Left cardiac atrium (tissue), 4 donors: Measurements from ENCODE around the gene ERAL1. TPM values are rescaled to one million over a fixed set of nuclear protein-coding genes. Genes with fewer than 3 reads are reported as not detected.
A peak's percentile ranks its signal among the peaks of the same experiment; 100 is the strongest.
"Not testable (repeated sequence)": the region's sequence is repeated elsewhere in the genome, so short reads cannot be mapped to it uniquely, and the experiment has no call there.

Experiments
- ATAC-seq, 2 donors: fragments of 200-7000 bp; cut with Tn5 transposase; one replicate each; pipeline ENCODE4 v1.9.1; 2020; ENCODE audit warnings: mild to moderate bottlenecking in 2 of 2, moderate library complexity in 2 of 2
- DNase-seq: peaks from one replicate; pipeline ENCODE4 v3.0.0-alpha.2; 2020
- intact Hi-C, 2 donors: fragments of 100-400 bp; cut with DNase I; formaldehyde crosslinking; loops; one replicate each; pipeline versions ENCODE4 v1.14.1 to v1.15.1; 2022 to 2023
- long read RNA-seq: library from polyadenylated mRNA; unstranded; transcript quantifications from one replicate; pipeline ENCODE4 v2.0.0, GENCODE V29; 2021
- total RNA-seq, 2 donors: library from RNA; stranded (reverse); fragmentation: NEBNext Ultra II Directional; extraction: Animal tissue kit (Norgen Biotek cat#: 25700); gene quantifications; one replicate each; pipeline ENCODE4 v1.2.1, GENCODE V29; 2021
- donor health status: DM: no; HTN: yes; CAD: no.
- donor health status: DM: no; HTN: yes; CAD: no; lungs with severe emphysema.
- donor health status: DM: yes; HTN: yes; CAD: no.
- donor health status: Dilated cardiomyopathy.

ERAL1 gene
- 10 to 100 TPM; 29.0 to 30.2 TPM for total RNA-seq
- long read RNA-seq, transcript ERAL1-201 (10 exons, 1,925 nt), result major isoform, 43 of 51 reads
- long read RNA-seq, partial matches to known transcripts, result 3 of 51 reads
- long read RNA-seq, other reads (novel, unspliced or antisense), result 5 of 51 reads

DNA sequence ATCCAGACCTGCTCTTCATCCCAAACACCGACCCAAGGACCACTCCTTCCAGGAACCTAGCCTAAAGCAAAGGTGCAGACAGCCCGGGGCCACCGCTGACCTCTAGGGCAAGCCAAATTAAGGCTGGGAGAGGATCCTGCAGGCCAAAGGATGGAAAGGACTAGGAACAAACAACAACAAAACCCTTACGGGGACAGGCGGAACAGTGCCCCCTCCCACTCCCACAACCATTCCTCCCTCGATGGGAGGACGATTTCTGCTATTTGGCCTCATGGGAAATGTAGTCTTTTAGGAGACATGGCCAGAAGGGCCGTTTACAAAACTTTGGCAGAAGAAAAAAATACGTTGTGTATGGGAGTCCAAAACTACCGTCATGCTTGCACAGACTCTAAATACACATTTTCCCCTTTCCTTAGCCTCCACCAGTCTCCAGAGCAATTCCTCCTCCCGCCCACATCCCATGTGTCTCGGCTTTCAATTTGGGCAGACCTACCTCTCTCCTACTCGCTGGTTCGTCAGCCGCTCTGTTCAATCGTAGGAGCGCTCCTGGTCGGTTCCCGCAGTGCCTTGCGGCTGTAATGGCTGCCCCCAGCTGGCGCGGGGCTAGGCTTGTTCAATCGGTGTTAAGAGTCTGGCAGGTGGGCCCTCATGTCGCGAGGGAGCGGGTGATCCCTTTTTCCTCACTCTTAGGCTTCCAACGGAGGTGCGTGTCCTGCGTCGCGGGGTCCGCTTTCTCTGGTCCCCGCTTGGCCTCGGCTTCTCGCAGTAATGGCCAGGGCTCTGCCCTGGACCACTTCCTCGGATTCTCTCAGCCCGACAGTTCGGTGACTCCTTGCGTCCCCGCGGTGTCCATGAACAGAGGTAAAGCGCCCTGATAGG, at the start of gene ERAL1:
Gene ERAL1, plus strand, starts transcription at position 560 of the 879 bp plus-strand sequence. Its CDS starts 19 bp downstream, at position 579.
- peak; percentile 88 for DNase-seq
- intact Hi-C loops, result no loop called here
- peak; percentile 99 to 100 for ATAC-seq

DNA sequence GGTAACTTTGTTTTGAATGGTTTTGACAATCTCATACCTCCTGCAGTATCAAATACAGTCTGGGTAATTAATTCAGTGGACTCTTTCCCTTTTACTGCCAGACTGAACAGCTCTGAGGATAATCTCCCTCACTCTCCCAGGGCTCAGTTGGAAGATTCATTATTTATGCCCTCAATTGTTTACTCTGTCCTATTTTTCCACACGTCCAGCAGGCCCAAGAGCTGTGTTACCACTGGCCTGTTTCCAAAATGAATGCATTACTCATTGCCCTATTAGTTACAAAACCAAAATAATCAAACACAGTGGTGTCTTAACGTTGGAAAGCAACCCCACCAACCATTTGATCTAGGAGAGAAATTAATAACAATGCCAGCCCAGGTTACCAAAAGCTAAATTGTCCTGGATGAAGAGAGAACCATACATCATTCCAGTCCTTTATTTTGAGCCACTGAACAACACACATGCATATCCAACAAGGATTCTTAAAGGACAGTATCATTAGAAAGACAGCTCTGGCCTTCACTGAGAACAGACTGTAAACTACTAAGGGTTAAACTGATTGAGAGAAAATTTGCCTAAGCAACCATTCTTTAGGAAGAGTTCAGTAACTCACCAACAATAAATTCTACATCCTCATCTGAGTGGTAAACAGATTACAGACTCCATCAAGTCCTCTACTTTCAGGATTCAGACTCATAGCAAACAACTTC, 46.7 kb upstream of the ERAL1 start:
- intact Hi-C loops, result no loop called here
- peak in 1 of 2 donors; percentile 41 for ATAC-seq
- no peak for DNase-seq

DNA sequence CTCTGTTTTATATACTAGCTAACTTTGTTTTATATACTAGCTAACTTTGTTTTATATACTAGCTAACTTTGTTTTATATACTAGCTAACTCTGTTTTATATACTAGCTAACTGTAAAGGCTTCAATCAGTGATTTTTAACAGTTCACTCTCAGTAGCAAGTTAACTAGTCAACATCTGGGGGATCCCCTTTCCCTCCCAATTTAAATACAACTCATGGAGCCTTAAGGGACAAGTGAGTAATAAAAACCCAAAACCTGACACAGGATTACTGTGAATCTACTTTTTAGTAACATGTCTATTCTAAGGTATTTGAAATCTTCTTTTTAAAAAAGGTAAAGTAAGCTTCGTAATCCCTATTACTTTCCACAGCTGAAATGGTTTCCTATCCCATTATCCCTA, 44.4 kb upstream of the ERAL1 start:
- no peak for ATAC-seq
- DNase-seq, result no peak

DNA sequence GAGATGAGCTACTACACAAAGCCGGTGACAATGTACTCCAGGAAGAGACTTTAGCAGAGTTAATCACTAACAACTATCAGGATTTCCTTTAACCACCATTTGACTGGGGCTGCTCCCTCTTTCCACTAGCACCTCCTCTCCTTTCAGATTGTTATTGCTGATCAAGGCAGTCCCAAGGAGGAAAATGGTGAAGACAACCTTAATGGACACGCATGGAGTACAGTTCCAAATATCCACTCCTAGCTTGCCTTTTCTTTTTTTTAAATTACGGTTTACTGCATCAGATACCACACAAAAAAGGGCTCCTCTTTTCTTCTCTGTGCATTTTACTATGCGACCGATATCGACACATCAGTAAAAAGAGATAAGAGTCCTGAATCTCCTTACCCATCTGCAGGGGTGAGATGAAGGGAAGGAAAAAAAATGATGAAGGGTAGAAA, 43.1 kb upstream of the ERAL1 start:
- intact Hi-C loops, result no loop called here
- DNase-seq (no peak), ATAC-seq (no peak)

More for the DNA sequence above, 44.4 kb upstream of the ERAL1 start:
- intact Hi-C loops, result no loop called here

DNA sequence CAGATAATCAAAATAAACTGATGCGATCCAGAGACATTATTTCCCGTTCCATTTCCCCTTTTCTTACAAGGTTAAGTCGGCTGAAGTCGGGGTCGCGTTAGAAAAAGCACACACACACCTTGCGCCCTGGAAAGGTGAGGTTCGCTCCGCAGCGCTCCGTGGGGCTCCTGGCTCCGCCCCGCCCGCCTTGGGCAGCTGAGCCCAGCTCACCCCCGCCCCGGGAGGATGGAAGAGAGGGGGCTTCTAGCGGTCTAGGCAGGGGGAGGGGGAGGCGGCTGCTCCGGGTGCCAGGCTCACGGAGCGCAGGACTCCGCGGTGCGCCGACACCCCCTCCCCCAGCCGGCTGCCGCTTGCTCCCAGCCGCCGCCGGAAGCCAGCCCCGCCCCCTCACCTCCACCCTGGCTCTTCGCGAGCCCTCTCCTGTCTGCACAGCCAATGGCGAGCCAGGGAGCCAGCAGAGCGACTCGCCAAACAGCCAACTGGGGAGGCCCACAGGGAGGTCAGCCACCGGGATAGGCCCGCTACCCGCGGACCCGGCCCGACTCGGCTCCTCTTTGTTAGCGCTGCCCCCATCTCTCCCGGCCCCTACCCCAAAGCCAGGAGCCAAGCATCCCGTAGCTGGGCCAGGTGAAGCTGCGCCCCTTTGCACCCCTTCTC, 42.6 kb upstream of the ERAL1 start:
- peak; percentile 98 for DNase-seq
- intact Hi-C loops, result no loop called here
- ATAC-seq, result peak; percentile 100

DNA sequence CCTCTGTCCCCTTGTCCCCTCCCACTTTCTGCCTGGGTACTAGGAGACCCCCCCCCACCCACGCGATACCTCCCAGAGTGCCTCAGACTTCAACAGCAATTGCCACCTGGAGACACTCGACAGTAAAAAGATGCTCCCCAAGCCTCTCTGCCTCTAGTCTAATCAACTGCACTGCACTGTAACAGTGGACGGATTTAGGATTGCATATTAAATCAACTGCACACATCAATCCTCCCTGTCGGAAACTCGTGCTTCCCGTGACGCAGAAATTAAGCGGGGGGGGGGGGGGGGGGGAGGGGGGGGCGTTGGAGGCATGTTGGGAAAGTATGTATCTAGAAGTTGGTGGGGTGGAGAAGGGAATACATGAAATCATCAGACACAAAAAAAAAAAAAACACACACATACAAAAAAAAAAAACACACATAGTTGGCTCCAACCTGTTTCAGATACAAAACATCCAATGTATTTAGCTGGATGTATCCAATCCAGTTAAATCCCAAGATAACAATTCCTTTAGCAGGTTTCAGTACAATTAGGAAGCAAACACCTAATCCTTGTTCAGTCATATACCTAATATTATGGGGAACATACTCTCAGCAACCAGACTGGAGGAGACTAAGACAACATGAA, 42.0 kb upstream of the ERAL1 start:
- intact Hi-C loops, result no loop called here
- DNase-seq, result no peak
- peak; percentile 17 to 26 for ATAC-seq

DNA sequence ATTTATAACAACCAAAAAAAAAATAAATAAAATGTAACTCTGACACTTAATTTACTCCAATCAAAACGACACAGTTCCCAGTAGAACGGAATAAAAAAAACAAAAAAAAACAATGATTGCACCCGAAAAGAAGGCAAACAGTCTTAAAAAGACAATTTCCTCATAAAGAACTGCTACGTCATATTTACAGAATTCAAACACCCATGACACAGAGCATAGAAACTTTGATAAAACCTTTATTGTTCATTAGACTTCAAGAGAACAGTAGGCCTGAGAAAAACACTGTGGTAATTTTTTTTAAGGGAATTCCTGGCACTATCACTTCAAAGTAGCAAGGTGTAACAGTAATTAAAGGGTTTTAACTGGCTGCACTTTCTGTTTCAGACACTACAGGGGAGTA, 38.3 kb upstream of the ERAL1 start:
- no peak for DNase-seq
- intact Hi-C loops, result no loop called here
- ATAC-seq, result no peak

DNA sequence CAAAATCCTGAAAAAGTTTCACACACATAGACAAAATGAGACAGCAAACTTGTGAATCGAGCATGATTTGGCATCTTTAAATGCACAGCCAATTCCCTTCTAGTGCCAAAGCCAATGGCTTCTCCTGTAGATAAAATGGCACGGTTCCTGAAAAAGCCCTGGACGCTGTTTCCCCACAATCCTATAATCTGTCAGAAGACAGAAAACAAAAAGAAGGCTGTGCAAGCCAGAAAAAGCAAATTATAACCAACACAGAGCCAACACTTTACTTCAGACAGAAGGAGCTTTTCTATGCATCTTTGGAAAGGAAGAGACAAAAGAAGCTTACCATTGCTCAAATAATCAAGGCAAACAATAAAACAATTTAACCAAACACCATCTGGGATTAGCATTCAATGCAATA, 36.0 kb upstream of the ERAL1 start:
- ATAC-seq, result no peak
- intact Hi-C loops, result no loop called here
- no peak for DNase-seq

DNA sequence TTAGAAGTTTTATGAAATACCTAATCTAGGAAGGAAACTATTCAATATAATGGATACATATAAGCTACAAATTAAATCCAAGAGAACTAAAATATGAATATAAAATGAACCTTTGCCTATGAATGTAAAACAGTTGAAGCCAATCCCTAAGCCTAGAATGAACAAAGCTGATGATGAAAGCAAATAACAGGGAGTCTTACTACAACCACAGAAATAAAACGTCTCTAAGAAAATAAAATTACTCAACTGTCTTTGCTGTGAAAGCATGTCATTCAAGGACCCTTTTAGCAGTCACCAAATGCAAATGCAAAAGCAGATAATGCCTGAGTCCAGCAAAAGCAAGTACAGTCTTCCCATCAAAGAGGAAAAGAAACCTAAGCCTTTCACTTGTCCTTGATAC, 35.2 kb upstream of the ERAL1 start:
- ATAC-seq (no peak), DNase-seq (no peak)
- intact Hi-C loops, result no loop called here

DNA sequence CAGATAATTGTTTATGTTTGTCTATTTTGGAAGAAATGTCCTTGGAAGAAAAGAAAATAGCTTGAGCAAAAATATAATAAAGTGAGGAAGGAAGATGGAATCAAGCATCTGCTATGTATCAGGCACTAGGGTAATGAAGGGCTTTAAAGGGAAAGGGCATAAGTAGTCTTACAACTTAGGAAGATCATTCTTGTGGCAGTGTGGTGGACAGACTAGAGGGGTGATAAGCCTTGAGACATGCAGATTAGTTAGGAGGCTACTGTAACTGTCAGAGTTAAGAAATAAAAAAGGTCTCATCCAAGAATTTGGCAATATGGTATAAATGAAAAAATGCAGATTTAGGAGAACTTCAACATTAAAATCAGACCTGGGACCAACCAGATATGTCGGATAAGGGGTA, 27.1 kb upstream of the ERAL1 start:
- no peak for ATAC-seq
- DNase-seq, result no peak
- intact Hi-C loops, result no loop called here

DNA sequence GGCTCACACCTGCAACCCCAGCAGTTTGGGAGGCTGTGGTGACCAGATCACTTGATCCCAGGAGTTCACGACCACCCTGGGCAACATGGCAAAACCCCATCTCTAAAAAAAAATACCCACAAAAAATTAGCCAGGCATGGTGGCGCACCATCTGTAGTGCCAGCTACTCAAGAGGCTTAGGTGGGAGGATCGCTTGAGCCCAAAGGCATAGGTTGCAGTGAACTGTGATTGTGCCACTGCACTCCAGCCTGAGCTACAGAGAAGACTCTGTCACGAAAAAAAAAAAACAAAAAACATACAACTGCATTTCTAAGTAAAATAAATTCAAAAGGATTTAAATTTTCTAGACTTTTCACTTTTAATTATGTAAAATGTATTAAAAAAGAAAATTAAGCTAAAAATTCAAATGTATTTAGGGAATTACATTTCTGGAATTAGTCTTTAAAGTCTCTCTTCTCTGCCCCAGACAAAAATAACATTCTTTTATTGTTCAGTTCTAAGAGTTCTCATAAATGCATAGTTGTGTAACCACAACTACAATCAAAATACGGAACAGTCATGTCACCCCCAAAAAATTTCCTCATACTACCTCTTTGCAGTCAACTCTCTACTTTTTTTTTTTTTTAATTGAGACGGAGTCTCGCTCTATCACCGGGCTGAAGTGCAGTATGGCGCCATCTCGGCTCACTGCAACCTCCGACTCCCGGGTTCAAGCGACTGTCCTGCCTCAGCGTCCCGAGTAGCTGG, 26.3 kb upstream of the ERAL1 start:
- intact Hi-C loops, result no loop called here
- ATAC-seq (no peak), DNase-seq (no peak)

DNA sequence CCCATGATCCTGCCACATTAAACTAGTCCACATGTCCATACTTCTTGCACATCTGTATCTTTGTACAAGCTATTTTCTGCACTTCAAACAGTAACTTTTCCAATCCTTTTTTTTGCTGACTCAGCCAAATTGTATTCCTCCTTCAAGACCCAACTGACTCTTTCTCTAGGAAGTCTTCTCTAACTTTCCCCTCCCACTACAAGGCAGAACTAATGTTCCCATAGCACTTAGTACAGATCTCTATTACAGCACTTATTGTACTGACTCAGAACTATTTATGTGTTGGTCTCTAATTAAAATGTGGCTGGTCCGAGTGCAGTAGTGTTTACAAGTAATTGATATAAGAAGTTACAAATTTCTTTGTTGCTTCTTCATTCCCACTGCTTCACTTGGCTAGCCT, 20.4 kb upstream of the ERAL1 start:
- intact Hi-C loops, result no loop called here
- no peak for ATAC-seq
- DNase-seq, result no peak

DNA sequence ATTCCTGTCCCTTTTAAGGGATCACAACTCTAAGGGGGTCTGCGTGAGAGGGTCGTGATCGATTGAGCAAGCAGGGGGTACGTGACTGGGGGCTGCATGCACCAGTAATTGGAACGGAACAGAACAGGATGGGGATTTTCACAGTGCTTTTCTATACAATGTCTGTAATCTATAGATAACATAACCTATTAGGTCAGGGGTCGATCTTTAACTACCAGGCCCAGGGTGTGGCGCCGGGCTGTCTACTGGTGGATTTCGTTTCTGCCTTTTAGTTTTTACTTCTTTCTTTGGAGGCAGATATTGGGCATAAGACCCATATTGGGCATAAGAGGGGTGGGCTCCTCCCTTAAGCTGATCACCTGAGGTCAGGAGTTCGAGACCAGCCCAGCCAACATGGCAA, 18.3 kb upstream of the ERAL1 start:
- DNase-seq, ATAC-seq, intact Hi-C loops: not testable (repeated sequence)

DNA sequence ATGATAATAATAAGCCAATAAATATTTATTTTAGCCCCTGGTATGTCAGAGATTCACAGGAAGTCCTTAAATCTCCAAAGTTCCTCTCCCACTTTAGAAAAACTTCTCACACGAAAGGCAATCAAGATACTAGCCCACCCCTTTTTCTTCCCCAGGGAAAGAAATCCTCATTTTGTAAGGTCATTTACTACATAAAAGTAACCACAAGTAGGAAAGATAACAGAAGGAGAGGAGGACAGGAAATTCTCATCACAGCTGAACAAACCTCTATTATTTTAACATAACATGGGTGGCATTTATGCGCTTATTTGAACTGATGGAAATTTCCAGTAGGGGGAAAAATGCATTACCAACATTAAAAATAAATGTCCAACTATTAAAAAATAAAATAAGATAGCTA, 15.6 kb upstream of the ERAL1 start:
- no peak for ATAC-seq
- intact Hi-C loops, result no loop called here

DNA sequence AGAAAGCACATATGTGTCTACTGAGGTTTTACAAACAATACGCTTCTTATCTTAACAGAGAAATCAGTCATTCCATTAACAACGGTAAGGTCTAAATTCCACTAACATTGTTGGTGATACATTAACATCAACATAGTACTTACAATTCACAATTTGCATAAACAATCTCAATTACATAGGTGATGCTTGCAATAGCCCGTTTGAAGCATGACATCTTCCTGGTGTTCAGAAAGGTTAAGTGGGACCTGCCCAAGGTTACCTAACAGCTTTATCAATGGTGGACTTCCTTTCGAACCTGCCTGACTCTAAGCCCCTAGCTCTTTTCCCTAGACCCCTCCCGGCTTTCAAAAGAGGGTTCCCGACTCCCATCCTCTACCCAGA, 12.9 kb upstream of the ERAL1 start:
- DNase-seq, result no peak
- ATAC-seq, result peak in 1 of 2 donors; percentile 1
- intact Hi-C loops, result no loop called here

More for the DNA sequence above, 15.6 kb upstream of the ERAL1 start:
- DNase-seq, result no peak

DNA sequence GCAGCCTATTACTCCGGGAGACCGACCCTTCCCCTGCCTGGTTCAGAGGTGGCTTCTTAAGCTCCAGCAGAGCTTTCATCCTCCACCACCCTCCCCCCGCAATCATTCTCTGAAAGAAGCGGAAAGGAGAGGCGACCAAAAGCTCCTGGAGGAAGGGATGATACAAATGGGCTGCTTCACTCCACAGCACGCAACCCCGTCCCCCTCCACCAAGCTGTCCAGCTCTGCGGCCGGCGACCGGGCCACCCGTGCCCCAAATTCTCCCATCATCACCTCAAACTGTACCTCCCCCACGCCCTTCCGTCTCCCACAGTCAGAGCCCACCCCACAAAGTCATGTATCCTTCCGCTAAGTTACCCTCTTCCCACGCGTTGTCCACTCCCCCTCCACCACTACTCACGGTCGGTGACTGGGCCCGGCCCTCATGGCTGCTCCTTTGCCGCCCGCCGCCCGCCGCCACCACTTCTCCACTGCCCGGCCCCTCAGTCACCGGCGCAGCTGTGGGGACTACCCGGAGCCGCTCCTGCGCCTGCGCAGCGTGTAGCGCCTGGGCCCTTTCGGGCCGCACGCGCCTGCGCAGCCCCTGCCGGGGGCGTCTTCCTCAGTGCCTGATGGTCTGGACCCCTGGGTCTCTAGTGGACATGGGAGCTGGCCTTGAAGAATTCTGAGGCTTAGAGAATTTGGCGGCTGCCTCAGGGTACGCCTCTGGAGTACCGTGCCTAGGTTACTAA, 12.4 kb upstream of the ERAL1 start, which contains the start of gene FAM222B:
Gene FAM222B, minus strand, starts transcription at position 509 of the 731 bp plus-strand sequence. CDS start 76,123 bp downstream, outside the sequence.
- intact Hi-C loops, result no loop called here
- peak; percentile 100 for ATAC-seq

DNA sequence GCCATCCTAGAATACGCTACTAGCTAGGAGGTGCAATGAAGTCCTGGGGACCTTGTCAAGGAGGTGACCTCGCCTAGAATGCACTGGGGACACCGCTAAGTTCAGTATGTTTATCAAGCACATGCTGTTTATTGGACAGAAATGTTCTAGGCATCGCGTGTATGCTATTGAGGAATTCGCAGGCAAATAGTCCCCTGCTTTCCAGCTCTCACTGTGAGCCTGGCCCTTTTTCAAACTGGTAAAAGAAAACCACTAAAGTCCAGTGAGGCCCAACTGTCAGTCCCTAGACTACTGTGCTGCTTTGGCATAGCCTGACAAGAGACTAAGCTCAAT, 11.0 kb upstream of the ERAL1 start:
- DNase-seq, result no peak
- intact Hi-C loops, result no loop called here
- no peak for ATAC-seq

More for the DNA sequence above, 12.4 kb upstream of the ERAL1 start, which contains the start of gene FAM222B:
- DNase-seq, result peak; percentile 90

DNA sequence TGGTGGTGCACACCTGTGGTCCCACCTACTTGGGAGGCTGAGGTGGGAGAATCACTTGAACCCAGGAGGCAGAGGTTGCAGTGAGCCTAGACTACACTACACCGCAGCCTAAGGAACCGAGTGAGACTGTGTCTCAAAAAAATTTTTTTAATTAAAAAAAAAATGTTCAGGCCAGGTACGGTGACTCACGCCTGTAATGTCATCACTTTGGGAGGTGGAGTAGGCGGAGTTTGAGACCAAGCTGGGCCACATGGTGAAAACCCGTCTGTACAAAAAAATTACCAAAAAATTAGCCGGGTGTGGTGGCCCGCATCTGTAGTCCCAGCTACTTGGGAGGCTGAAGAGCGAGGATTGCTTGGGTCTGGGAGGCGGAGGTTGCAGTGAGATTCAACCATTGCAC, 8.6 kb upstream of the ERAL1 start:
- no peak for ATAC-seq
- no peak for DNase-seq
- intact Hi-C loops, result no loop called here
